Gastrocnemius medialis (tissue), 4 donors: Measurements from ENCODE around the gene TRIM44. TPM values are rescaled to one million over a fixed set of nuclear protein-coding genes. Genes with fewer than 3 reads are reported as not detected.

Experiments
- ATAC-seq, 2 donors: fragments of 150-250 bp; one replicate each; pipeline ENCODE4 v1.9.1; 2016
- DNase-seq, 2 donors: peaks; one replicate each; pipeline ENCODE4 v3.0.0-alpha.2; 2019
- H3K27ac ChIP-seq, 4 donors: fragments of 200-600 bp; sonication (generic); 1 replicate in 1 of 4; 2 replicates in 3 of 4; pipeline ENCODE4 v1.5.1; 2016 to 2018; ENCODE audit warnings: mild to moderate bottlenecking in 2 of 4, moderate library complexity in 1 of 4
- H3K27me3 ChIP-seq, 3 donors: fragments of 200-600 bp; sonication (generic) in 2 of 3; 1 replicate in 1 of 3; 2 replicates in 2 of 3; pipeline versions ENCODE4 v1.5.1 to v1.6.0; 2016 to 2019; ENCODE audit warnings: mild to moderate bottlenecking in 1 of 3, moderate library complexity in 1 of 3
- H3K36me3 ChIP-seq, 2 donors: fragments of 200-600 bp; sonication (generic) in 1 of 2; one replicate each; pipeline ENCODE4 v1.5.1; 2017 to 2018
- H3K4me1 ChIP-seq, 2 donors: fragments of 200-600 bp; sonication (generic) in 1 of 2; one replicate each; pipeline ENCODE4 v1.5.1; 2016 to 2017; ENCODE audit warnings: mild to moderate bottlenecking in 2 of 2
- H3K4me3 ChIP-seq, 4 donors: fragments of 200-600 bp; sonication (generic) in 3 of 4; 1 replicate in 1 of 4; 2 replicates in 3 of 4; pipeline ENCODE4 v1.5.1; 2016 to 2019; ENCODE audit warnings: mild to moderate bottlenecking in 2 of 4
- H3K9me3 ChIP-seq, 3 donors: fragments of 200-600 bp; sonication (generic) in 2 of 3; 1 replicate in 1 of 3; 2 replicates in 2 of 3; pipeline ENCODE4 v1.5.1; 2016 to 2019
- POLR2A ChIP-seq, 2 donors: fragments of 450-650 bp; IDR thresholded peaks; one replicate each; pipeline ENCODE4 v1.6.1; 2017; ENCODE audit warnings: antibody characterized with exemption in 2 of 2, mild to moderate bottlenecking in 2 of 2, moderate library complexity in 2 of 2
- in situ Hi-C, 4 donors: fragments of 200-750 bp; cut with MboI; loops; one replicate each; pipeline versions ENCODE4 v1.15.0 to v1.8.0; 2017; ENCODE audit warnings: low sequenced_read_pairs in 4 of 4
- intact Hi-C: fragments of 100-400 bp; cut with DNase I; formaldehyde crosslinking; loops from one replicate; pipeline ENCODE4 v1.15.1; 2023; ENCODE audit warnings: low total_unique reads
- total RNA-seq, 4 donors: library from RNA; depleted of rRNA; stranded (reverse); fragments of >200 nt; gene quantifications; one replicate each; pipeline versions ENCODE4 v1.1.0 to v1.2.3, GENCODE V29; 2016
- TF ChIP-seq, protein P1 (sequence below), 5 experiments: fragments of 450-650 bp in 3 of 5; fragments of 200-600 bp in 2 of 5; sonication (generic) in 2 of 5; IDR thresholded peaks in 4 of 5; conservative IDR thresholded peaks in 1 of 5; 1 replicate in 4 of 5; 2 replicates in 1 of 5; pipeline ENCODE4 v1.5.1; 2016 to 2019; ENCODE audit warnings: antibody characterized with exemption in 5 of 5, mild to moderate bottlenecking in 3 of 5, moderate library complexity in 3 of 5

The TRIM44 gene
- total RNA-seq, 4 donors from 2014 or later, result 25.5 to 30.5 (median 26.2) TPM

DNA sequence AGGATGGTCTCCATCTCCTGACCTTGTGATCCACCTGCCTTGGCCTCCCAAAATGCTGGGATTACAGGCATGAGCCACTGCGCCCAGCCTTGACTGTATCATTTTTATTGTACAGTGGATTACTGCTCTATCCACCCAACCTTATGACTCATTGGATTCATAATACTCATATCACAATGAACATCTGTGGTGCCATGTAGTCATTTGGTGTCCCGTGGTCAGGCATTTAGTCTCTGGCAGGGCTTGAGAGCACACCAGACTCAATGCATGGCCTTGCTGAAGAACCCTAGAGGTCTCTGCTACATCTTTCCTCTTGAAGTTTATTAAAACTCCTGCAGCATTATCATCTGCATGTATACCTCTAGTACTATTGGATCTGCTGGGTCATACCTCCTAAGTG lies 183.3 kb downstream of the TRIM44 start:
- no peak for ATAC-seq
- intact Hi-C loops, result no loop called here
- no peak for TF ChIP-seq POLR2A (IDR thresholded peaks at IDR 0.05)
- TF ChIP-seq, protein P1, sequence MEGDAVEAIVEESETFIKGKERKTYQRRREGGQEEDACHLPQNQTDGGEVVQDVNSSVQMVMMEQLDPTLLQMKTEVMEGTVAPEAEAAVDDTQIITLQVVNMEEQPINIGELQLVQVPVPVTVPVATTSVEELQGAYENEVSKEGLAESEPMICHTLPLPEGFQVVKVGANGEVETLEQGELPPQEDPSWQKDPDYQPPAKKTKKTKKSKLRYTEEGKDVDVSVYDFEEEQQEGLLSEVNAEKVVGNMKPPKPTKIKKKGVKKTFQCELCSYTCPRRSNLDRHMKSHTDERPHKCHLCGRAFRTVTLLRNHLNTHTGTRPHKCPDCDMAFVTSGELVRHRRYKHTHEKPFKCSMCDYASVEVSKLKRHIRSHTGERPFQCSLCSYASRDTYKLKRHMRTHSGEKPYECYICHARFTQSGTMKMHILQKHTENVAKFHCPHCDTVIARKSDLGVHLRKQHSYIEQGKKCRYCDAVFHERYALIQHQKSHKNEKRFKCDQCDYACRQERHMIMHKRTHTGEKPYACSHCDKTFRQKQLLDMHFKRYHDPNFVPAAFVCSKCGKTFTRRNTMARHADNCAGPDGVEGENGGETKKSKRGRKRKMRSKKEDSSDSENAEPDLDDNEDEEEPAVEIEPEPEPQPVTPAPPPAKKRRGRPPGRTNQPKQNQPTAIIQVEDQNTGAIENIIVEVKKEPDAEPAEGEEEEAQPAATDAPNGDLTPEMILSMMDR (IDR thresholded peaks at IDR 0.05 in 4 of 5, conservative IDR thresholded peaks at IDR 0.05 in 1 of 5), result no peak
- DNase-seq, result no peak
- Histone ChIP-seq H3K27me3 (no peaks in the 10 kb centered on the region), H3K4me1 (no peaks in the 10 kb centered on the region), H3K4me3 (no peak overlapping the region), H3K9me3 (no peaks in the 10 kb centered on the region), H3K27ac (no peak overlapping the region), H3K36me3 (no peaks in the 10 kb centered on the region)
- in situ Hi-C loops, result loop anchor here in 2 of 4 donors (25.0 kb wide), 1 partner anchor 416 kb away; no protein-coding TSS in a partner anchor

DNA sequence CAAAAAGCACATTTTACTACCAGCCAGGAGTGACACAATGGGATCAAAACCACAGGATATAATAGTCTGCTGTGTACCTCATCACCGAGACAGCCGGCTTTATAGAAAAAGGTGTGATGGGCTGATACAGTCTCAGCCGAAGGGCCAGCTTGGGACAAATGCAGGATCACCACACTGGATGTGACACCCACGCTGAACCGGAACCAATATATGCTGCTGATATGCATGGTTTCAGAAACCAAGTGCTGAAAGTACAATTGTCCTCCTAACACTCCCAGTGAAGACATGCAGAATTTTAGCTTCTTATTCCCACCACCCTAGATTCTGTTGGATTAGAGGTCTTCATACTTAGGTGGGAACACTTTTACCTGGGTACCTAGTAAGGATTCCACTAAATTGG lies 184.3 kb downstream of the TRIM44 start:
- Histone ChIP-seq H3K9me3 (no peaks in the 10 kb centered on the region), H3K36me3 (no peaks in the 10 kb centered on the region), H3K4me1 (no peaks in the 10 kb centered on the region), H3K27me3 (no peaks in the 10 kb centered on the region), H3K27ac (no peak overlapping the region), H3K4me3 (no peak overlapping the region)
- in situ Hi-C loops (loop anchor here in 2 of 4 donors (25.0 kb wide), 1 partner anchor 415 kb away; no protein-coding TSS in a partner anchor), intact Hi-C loops (no loop called here)
- ATAC-seq (no peak), DNase-seq (no peak)
- TF ChIP-seq, protein P1 (IDR thresholded peaks at IDR 0.05 in 4 of 5, conservative IDR thresholded peaks at IDR 0.05 in 1 of 5), result no peak

DNA sequence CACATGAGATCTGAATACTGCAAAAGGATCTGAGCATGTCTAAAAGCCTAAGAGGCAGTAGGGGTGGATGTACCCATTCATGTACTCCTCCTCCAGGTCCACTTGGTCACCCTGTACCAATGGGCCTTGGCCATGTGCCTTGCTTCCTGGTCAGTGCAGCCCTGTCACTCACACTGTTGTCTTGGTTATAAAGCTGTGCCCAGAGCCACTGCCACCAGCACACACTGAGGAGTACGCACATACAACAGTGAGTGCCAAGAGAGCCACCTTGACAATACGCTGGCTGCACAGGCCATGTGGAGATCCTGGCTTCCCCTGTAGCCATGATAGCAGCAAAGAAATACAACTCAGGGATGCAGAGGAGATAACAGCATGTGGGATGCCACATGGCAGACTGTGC lies 184.9 kb downstream of the TRIM44 start:
- ATAC-seq, result no peak
- no peak for TF ChIP-seq POLR2A (IDR thresholded peaks at IDR 0.05)
- TF ChIP-seq, protein P1 (IDR thresholded peaks at IDR 0.05 in 4 of 5, conservative IDR thresholded peaks at IDR 0.05 in 1 of 5), result no peak
- intact Hi-C loops, result no loop called here

DNA sequence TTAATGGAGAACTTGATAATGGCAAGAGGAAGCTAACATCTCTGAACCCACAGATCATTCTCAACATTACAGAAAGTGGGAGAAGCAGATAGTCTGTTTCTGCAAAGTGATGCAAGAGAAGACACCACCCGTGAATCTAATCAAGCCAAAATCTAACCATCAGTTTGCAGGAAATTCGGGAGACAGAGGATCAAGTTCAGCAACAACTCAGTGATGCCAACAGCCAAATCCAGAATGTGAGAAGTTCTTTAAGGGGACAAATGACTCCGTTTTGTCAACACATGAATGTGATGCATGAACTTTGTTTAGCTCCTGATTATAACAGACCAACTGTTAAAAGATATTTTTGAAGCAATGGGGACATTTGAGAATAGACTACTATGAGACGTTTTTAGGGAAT lies 186.0 kb downstream of the TRIM44 start:
- no peak overlapping the region for H3K4me3 ChIP-seq
- DNase-seq (no peak), ATAC-seq (no peak)
- in situ Hi-C loops, result loop anchor here in 2 of 4 donors (25.0 kb wide), 1 partner anchor 414 kb away; no protein-coding TSS in a partner anchor
- no peaks in the 10 kb centered on the region for H3K9me3 ChIP-seq
- H3K36me3 ChIP-seq, result no peaks in the 10 kb centered on the region
- TF ChIP-seq, protein P1 (IDR thresholded peaks at IDR 0.05 in 4 of 5, conservative IDR thresholded peaks at IDR 0.05 in 1 of 5), result no peak
- TF ChIP-seq POLR2A (IDR thresholded peaks at IDR 0.05), result no peak
- H3K4me1 ChIP-seq, result no peaks in the 10 kb centered on the region
- no peaks in the 10 kb centered on the region for H3K27me3 ChIP-seq
- intact Hi-C loops, result no loop called here
- H3K27ac ChIP-seq, result no peak overlapping the region

More for the DNA sequence above, 184.9 kb downstream of the TRIM44 start:
- Histone ChIP-seq H3K36me3 (no peaks in the 10 kb centered on the region), H3K4me3 (no peak overlapping the region), H3K27me3 (no peaks in the 10 kb centered on the region), H3K9me3 (no peaks in the 10 kb centered on the region), H3K4me1 (no peaks in the 10 kb centered on the region), H3K27ac (no peak overlapping the region)
- in situ Hi-C loops, result loop anchor here in 2 of 4 donors (25.0 kb wide), 1 partner anchor 415 kb away; no protein-coding TSS in a partner anchor
- DNase-seq, result no peak

DNA sequence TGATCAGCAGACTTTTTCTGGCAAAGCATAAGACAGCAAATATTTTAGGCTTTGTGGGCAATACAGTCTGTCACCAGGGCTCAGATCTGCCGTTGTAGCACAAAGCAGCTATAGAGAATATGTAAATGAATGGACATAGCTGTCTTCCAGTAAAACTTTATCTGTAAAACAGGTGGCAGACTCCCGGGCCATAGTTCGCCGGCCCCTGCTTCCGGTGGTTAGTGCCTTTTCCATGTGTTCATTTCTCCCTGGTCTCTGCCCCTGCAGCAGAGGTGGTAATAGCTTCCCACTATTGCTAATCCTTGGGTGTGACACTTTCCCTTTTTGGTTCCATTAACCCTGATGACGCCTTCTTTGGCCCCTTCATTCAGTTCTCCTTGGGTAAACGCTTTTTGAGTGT lies 187.6 kb downstream of the TRIM44 start:
- Histone ChIP-seq H3K36me3 (no peaks in the 10 kb centered on the region), H3K4me3 (no peak overlapping the region), H3K27me3 (no peaks in the 10 kb centered on the region), H3K9me3 (no peaks in the 10 kb centered on the region), H3K4me1 (no peaks in the 10 kb centered on the region), H3K27ac (no peak overlapping the region)
- DNase-seq (no peak), ATAC-seq (no peak)
- in situ Hi-C loops, result no loop called here
- intact Hi-C loops, result no loop called here
- TF ChIP-seq, protein P1 (IDR thresholded peaks at IDR 0.05 in 4 of 5, conservative IDR thresholded peaks at IDR 0.05 in 1 of 5), result no peak
- TF ChIP-seq POLR2A (IDR thresholded peaks at IDR 0.05), result no peak
